D721Med (cell line): ENCODE measurements around the gene KYNU.

Experiments
- DNase-seq: peaks from one replicate; pipeline ENCODE4 v3.0.0; 2011; ENCODE audit warnings: low spot score; ENCODE audit not compliant: insufficient read length
- FAIRE-seq: peaks from 2 replicates; lab custom pipeline; 2011; peaks lifted over from hg19 to GRCh38; lab: Jason Lieb, UNC
- CTCF ChIP-seq: IDR thresholded peaks from 2 replicates; pipeline ENCODE4 v1.5.1; 2012; ENCODE audit warnings: mild to moderate bottlenecking, control low read depth; ENCODE audit not compliant: insufficient read depth; ENCODE audit errors: missing control alignments

The KYNU gene

GRCh38 chr2:142915502-142915901 is 38.0 kb downstream of the KYNU start:
- FAIRE-seq (no peak), DNase-seq (no peak)
- no peak for TF ChIP-seq CTCF

GRCh38 chr2:142918624-142919023 is 41.2 kb downstream of the KYNU start:
- no peak for TF ChIP-seq CTCF
- DNase-seq (no peak), FAIRE-seq (no peak)

- no peak for DNase-seq
- no peak for FAIRE-seq
- no peak for TF ChIP-seq CTCF
Observed at GRCh38 chr2:142920571-142920970, 43.1 kb downstream of the KYNU start.

GRCh38 chr2:142926445-142926844 is 49.0 kb downstream of the KYNU start:
- DNase-seq (no peak), FAIRE-seq (no peak)

GRCh38 chr2:142930835-142931398 is 53.5 kb downstream of the KYNU start:
- FAIRE-seq (no peak), DNase-seq (no peak)
- no peak for TF ChIP-seq CTCF

More at GRCh38 chr2:142926445-142926844, 49.0 kb downstream of the KYNU start:
- no peak for TF ChIP-seq CTCF

GRCh38 chr2:142933916-142934315 is 56.5 kb downstream of the KYNU start:
- DNase-seq (no peak), FAIRE-seq (no peak)
- TF ChIP-seq CTCF, result no peak

GRCh38 chr2:142935563-142936089 is 58.2 kb downstream of the KYNU start:
- TF ChIP-seq CTCF, result no peak

More at GRCh38 chr2:142935563-142936089, 58.2 kb downstream of the KYNU start:
- FAIRE-seq (no peak), DNase-seq (no peak)
